ENCODE results near the gene ZNF414. TPM values are rescaled to one million over a fixed set of nuclear protein-coding genes. Genes with fewer than 3 reads are reported as not detected.

Gene ZNF414
- total RNA-seq, 2 donors from 2014 or later: 22.6 to 23.7 TPM

DNA sequence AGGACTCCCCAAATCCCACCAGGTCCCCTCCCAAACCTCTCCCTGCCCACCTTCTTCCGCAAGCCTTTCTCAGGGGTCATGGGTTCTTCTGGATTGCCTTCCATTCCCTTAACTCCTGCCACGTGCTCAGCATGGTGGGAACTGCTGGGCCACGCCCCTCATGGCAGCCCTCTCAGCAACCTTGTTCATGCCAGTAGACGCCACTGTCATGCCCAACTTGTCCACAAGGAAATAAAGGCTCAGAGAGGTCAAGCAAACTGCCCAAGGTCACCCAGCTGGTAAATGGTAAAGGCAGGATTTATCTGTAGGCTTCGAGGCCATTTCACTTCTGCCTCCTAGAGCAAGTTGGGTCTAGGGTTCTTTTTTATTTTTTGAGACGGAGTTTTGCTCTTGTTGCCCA, 22.4 kb downstream of the ZNF414 start:
- 88 to 93% methylated on average over 5 to 6 of the region's 6 CpGs for WGBS, 2 experiments (ENCODE audit: insufficient coverage in 1 of 2, insufficient read length in 1 of 2)
- DNase-seq: peak; percentile 70
- TF ChIP-seq, protein P1, sequence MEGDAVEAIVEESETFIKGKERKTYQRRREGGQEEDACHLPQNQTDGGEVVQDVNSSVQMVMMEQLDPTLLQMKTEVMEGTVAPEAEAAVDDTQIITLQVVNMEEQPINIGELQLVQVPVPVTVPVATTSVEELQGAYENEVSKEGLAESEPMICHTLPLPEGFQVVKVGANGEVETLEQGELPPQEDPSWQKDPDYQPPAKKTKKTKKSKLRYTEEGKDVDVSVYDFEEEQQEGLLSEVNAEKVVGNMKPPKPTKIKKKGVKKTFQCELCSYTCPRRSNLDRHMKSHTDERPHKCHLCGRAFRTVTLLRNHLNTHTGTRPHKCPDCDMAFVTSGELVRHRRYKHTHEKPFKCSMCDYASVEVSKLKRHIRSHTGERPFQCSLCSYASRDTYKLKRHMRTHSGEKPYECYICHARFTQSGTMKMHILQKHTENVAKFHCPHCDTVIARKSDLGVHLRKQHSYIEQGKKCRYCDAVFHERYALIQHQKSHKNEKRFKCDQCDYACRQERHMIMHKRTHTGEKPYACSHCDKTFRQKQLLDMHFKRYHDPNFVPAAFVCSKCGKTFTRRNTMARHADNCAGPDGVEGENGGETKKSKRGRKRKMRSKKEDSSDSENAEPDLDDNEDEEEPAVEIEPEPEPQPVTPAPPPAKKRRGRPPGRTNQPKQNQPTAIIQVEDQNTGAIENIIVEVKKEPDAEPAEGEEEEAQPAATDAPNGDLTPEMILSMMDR (conservative IDR thresholded peaks at IDR 0.05): peak; percentile 65

DNA sequence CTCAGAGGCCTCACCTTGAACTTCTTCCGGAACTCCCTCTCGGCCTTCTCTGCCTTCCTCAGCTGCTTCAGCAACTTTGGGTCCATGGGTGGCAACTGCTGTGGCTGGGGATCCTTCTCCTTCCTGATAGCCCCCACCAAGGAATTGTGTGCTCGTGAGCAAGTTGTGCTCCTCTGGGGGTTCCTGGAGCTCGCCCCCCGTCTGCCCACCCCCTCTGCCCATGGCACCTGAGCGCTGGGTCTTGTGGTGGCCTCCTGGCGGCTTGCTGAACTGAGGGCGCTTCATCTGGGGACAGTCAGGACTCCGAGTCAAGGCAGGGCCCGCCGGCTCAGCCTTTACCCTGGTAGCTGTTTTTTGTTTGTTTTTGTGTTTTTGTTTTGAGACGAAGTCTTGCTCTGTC, 23.1 kb downstream of the ZNF414 start:
- Histone ChIP-seq H3K27ac (ENCODE audit: low read depth, low read length) (peak overlapping the region; percentile 47), H3K9me3 (ENCODE audit: control insufficient read depth, low read length) (no peaks in the 10 kb centered on the region)
- 80 to 96% methylated on average over 2 to 12 of the region's 12 CpGs for WGBS, 2 experiments (ENCODE audit: insufficient coverage in 1 of 2, insufficient read length in 1 of 2)

More for the DNA sequence above, 22.4 kb downstream of the ZNF414 start:
- no peak overlapping the region for H3K9ac ChIP-seq (ENCODE audit: extremely low read depth, low read length, poor library complexity, severe bottlenecking)
- no peak overlapping the region for H3K4me3 Mint-ChIP-seq
- no peaks in the 10 kb centered on the region for H3K27me3 ChIP-seq (ENCODE audit: control insufficient read depth, insufficient read depth, low read length, poor library complexity, severe bottlenecking)
- H3K27ac ChIP-seq (ENCODE audit: low read depth, low read length): no peak overlapping the region
- no peaks in the 10 kb centered on the region for H3K27me3 Mint-ChIP-seq (ENCODE audit: insufficient read depth)
- no peaks in the 10 kb centered on the region for H3K4me1 ChIP-seq (ENCODE audit: control insufficient read depth, insufficient read depth, low read length)
- no peaks in the 10 kb centered on the region for H3K4me1 Mint-ChIP-seq
- H3K27ac Mint-ChIP-seq: no peak overlapping the region
- H3K36me3 ChIP-seq (ENCODE audit: control insufficient read depth, insufficient read depth, low read length): peaks cover 33% of the 10 kb centered on the region
- peaks cover 27% of the 10 kb centered on the region for H3K36me3 Mint-ChIP-seq (ENCODE audit: low read depth)
- H3K4me3 ChIP-seq (ENCODE audit: low read length): no peak overlapping the region
- H3K9me3 Mint-ChIP-seq: no peaks in the 10 kb centered on the region
- no peaks in the 10 kb centered on the region for H3K9me3 ChIP-seq (ENCODE audit: control insufficient read depth, low read length)

GRCh38 chr19:8490395-8490760, 23.6 kb downstream of the ZNF414 start:
- no peaks in the 10 kb centered on the region for H3K9me3 Mint-ChIP-seq
- H3K4me1 ChIP-seq (ENCODE audit: control insufficient read depth, insufficient read depth, low read length): no peaks in the 10 kb centered on the region
- H3K9me3 ChIP-seq (ENCODE audit: control insufficient read depth, low read length): no peaks in the 10 kb centered on the region
- no peaks in the 10 kb centered on the region for H3K4me1 Mint-ChIP-seq
- peaks cover 34% of the 10 kb centered on the region for H3K36me3 Mint-ChIP-seq (ENCODE audit: low read depth)
- DNase-seq: no peak
- H3K4me3 Mint-ChIP-seq: no peak overlapping the region
- 95 to 98% methylated on average over 21 to 24 of the region's 24 CpGs for WGBS, 2 experiments (ENCODE audit: insufficient coverage in 1 of 2, insufficient read length in 1 of 2)
- peak overlapping the region; percentile 47 for H3K27ac ChIP-seq (ENCODE audit: low read depth, low read length)
- H3K36me3 ChIP-seq (ENCODE audit: control insufficient read depth, insufficient read depth, low read length): peaks cover 45% of the 10 kb centered on the region
- peak overlapping the region; percentile 64 for H3K27ac Mint-ChIP-seq
- no peak overlapping the region for H3K4me3 ChIP-seq (ENCODE audit: low read length)
- H3K27me3 Mint-ChIP-seq (ENCODE audit: insufficient read depth): no peaks in the 10 kb centered on the region
- no peaks in the 10 kb centered on the region for H3K27me3 ChIP-seq (ENCODE audit: control insufficient read depth, insufficient read depth, low read length, poor library complexity, severe bottlenecking)
- TF ChIP-seq, protein P1 (conservative IDR thresholded peaks at IDR 0.05): no peak
- H3K9ac ChIP-seq (ENCODE audit: extremely low read depth, low read length, poor library complexity, severe bottlenecking): no peak overlapping the region

More for the DNA sequence above, 23.1 kb downstream of the ZNF414 start:
- Histone ChIP-seq H3K4me3 (ENCODE audit: low read length) (no peak overlapping the region), H3K4me1 (ENCODE audit: control insufficient read depth, insufficient read depth, low read length) (no peaks in the 10 kb centered on the region), H3K27me3 (ENCODE audit: control insufficient read depth, insufficient read depth, low read length, poor library complexity, severe bottlenecking) (no peaks in the 10 kb centered on the region), H3K9ac (ENCODE audit: extremely low read depth, low read length, poor library complexity, severe bottlenecking) (no peak overlapping the region), H3K36me3 (ENCODE audit: control insufficient read depth, insufficient read depth, low read length) (peaks cover 40% of the 10 kb centered on the region)
- TF ChIP-seq, protein P1 (conservative IDR thresholded peaks at IDR 0.05): no peak
- H3K27ac Mint-ChIP-seq: peak overlapping the region; percentile 48
- no peaks in the 10 kb centered on the region for H3K4me1 Mint-ChIP-seq
- H3K9me3 Mint-ChIP-seq: no peaks in the 10 kb centered on the region
- no peak overlapping the region for H3K4me3 Mint-ChIP-seq
- no peaks in the 10 kb centered on the region for H3K27me3 Mint-ChIP-seq (ENCODE audit: insufficient read depth)
- DNase-seq: no peak
- H3K36me3 Mint-ChIP-seq (ENCODE audit: low read depth): peaks cover 32% of the 10 kb centered on the region
